Transverse colon (tissue), 4 donors: ENCODE measurements around the gene CDH13.

Experiments used
- EP300 ChIP-seq: sonication (generic); formaldehyde crosslinking; IDR thresholded peaks from one replicate; pipeline ENCODE4 v1.6.1; 2017; ENCODE audit warnings: antibody characterized with exemption, low read depth
- POLR2A ChIP-seq: fragments of 450-650 bp; IDR thresholded peaks from one replicate; pipeline ENCODE4 v1.6.1; 2016; ENCODE audit warnings: antibody characterized with exemption, mild to moderate bottlenecking, moderate library complexity
- POLR2AphosphoS5 ChIP-seq, 3 donors: sonication (generic); formaldehyde crosslinking; IDR thresholded peaks; one replicate each; pipeline ENCODE4 v1.6.1; 2016; ENCODE audit warnings: antibody characterized with exemption in 3 of 3
- TF ChIP-seq, protein P1 (sequence below), 5 experiments: fragments of 200-600 bp in 3 of 5; fragments of 450-650 bp in 2 of 5; sonication (generic) in 3 of 5; IDR thresholded peaks; 1 replicate in 2 of 5; 2 replicates in 3 of 5; pipeline ENCODE4 v1.5.1; 2016 to 2017; ENCODE audit warnings: antibody characterized with exemption in 5 of 5, inconsistent platforms in 3 of 5, mild to moderate bottlenecking in 2 of 5, moderate library complexity in 1 of 5

DNA sequence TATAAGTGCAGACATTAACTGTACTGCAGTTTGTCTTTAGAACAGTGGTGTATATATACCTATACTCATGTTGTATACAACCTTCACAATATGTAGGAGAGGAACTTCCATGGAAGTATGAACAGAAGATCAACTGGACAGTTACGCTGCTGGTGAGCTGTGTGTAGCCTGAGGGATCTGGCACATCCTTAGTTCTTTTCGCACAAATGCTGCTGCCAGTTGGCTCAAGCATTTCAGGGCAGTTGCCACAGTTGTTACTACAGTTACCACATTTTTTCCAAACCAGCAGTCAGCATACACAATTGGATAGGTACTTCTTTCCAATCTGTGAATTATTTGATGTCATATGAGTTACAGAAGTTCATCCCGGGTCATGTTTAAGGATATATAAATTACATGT is 641.4 kb downstream of the CDH13 start:
- TF ChIP-seq POLR2A (no peak), POLR2AphosphoS5 (IDR thresholded peaks at IDR 0.05) (no peak), EP300 (no peak)
- TF ChIP-seq, protein P1, sequence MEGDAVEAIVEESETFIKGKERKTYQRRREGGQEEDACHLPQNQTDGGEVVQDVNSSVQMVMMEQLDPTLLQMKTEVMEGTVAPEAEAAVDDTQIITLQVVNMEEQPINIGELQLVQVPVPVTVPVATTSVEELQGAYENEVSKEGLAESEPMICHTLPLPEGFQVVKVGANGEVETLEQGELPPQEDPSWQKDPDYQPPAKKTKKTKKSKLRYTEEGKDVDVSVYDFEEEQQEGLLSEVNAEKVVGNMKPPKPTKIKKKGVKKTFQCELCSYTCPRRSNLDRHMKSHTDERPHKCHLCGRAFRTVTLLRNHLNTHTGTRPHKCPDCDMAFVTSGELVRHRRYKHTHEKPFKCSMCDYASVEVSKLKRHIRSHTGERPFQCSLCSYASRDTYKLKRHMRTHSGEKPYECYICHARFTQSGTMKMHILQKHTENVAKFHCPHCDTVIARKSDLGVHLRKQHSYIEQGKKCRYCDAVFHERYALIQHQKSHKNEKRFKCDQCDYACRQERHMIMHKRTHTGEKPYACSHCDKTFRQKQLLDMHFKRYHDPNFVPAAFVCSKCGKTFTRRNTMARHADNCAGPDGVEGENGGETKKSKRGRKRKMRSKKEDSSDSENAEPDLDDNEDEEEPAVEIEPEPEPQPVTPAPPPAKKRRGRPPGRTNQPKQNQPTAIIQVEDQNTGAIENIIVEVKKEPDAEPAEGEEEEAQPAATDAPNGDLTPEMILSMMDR (IDR thresholded peaks at IDR 0.05), result no peak
